HG02943 (cell line): ENCODE measurements around the gene RAB30.

Experiments
- ATAC-seq: cut with Tn5 transposase; IDR thresholded peaks from one replicate; pipeline ENCODE4 v1.9.1; 2021; ENCODE audit warnings: mild to moderate bottlenecking, low read depth, moderate library complexity; ENCODE audit not compliant: unreplicated experiment

The RAB30 gene

GRCh38 chr11:83044958-83045712 lies 26.6 kb downstream of the RAB30 start:
- ATAC-seq, result no peak

DNA sequence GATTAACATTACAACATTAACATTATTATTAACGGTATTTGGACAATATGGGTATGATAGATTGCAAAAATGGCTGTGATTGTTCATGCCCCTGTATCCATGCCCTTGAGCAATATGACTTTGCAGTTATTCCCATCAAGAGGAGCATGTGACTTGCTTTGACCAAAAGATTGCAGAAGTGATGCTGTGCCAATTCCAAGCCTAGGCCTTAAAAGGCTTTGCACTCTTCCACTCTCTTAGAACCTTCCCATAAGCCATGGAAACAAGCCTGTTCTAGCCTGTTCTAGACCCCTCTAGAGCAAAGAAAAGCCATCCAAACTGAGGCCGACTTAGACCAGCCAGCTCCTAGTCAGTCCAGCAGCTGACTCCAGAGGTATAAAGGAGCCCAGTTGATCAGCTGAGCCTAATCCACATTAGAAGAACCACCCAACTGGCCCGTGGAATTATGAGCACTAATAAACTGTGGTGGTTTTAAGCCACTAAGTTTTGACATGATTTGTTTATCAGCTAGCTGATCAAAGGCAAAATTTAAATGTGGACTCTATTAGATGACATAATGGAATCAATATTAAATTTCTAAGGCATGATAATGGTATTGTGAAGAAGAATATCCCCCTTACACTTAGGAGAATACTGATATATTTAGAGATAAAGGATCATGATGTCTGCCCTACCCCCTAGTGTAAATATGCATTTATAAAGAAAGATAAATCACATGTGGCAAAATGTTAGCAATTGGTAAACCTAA lies 28.6 kb downstream of the RAB30 start:
- no peak for ATAC-seq

- no peak for ATAC-seq
These were observed 30.6 kb downstream of the RAB30 start for GRCh38 chr11:83041126-83041525.

DNA sequence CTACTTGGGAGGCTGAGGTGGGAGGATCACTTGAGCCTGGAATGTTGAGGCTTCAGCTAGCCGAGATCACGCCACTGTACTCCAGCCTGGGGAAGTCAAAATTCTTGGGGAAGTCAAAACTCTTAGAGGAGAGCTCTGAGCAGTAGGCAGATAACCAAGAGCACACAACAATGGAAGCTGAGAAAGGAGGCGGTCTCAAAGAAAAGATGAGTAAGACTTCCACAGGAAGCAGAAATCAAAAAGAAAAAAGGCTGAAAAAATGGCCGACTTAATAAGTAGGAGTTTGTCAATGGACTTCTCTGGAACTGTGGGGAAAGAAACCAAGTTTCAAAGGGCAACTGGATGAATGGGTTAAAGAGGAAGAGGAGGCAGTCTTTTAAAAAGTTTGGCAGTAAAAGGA lies 32.1 kb downstream of the RAB30 start:
- no peak for ATAC-seq

GRCh38 chr11:83037877-83038276 lies 33.8 kb downstream of the RAB30 start:
- no peak for ATAC-seq

DNA sequence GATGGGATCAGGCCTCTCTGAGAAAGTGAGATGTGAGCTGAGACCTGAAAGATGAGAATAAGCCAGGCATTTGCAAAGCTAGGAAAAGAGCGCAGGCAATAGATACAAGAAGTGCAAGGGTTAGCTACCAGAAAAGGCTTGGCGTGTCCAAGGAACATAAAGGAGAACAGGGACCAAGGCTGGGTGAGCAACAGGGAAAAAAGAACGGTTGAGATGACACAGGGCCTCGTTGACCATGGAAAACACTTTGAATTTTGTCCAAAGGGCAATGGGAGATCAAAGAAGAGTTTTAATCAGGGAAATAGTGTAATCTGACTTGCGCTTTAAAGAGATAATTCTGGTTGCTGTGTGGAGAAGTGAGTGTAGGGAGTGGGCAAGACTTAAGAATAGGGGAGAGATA lies 35.0 kb downstream of the RAB30 start:
- no peak for ATAC-seq

GRCh38 chr11:83035070-83035854 lies 36.4 kb downstream of the RAB30 start:
- no peak for ATAC-seq

GRCh38 chr11:83034673-83035014 lies 37.1 kb downstream of the RAB30 start:
- ATAC-seq, result no peak

DNA sequence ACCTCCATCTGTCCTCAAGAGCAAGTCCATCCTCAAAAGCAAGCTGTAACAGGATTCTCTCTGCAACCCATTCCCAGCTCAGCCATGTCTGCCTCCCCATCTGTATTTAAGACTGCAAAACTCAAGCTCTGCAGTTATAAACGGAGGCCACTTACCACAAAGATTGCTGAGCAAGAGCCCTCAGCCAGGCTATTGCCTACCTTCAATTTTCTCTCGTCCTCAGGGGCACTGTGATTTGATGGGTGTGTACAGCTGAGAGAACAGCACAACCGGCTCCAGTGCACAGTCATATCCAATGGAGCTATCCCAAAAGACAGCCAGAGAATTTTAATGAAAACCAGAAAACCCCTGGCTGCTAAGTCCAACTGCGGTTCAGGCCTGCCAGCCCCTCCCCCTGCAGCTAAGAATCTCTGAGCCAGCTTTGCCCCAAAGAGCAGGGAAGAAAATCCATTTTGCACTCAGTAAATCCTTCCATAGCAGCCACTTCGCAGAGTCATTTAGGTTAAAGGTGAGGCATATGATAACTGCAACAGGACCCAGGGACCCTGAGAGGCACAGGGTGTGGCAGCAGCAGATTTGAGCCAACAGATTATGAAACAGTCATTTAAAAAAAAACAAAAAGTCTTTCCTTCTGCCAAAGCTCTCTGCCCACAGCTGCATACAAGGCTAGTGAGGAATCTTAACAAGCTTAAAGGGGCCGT lies 37.6 kb downstream of the RAB30 start:
- ATAC-seq, result no peak

- ATAC-seq, result no peak
These were observed 38.3 kb downstream of the RAB30 start for GRCh38 chr11:83033371-83033770.

GRCh38 chr11:83031127-83031526 lies 40.6 kb downstream of the RAB30 start:
- ATAC-seq, result no peak

DNA sequence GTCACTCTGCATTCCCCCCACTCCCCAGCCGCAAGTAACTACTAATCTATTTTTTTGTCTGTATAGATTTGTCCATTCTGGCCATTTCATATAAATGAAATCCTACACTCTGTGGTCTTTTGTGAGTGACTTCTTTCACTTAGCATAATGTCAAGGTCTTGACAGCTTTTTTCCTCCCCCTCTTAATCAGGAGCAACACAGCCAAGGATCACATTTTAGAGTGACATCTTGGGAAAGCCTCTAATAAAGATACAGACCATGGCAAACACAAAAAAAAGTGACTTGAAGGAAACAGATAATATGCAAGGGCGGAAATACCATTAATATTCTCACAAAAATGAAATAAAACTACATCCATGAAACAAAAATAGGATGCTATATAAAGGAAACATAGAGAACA lies 43.9 kb downstream of the RAB30 start:
- no peak for ATAC-seq

DNA sequence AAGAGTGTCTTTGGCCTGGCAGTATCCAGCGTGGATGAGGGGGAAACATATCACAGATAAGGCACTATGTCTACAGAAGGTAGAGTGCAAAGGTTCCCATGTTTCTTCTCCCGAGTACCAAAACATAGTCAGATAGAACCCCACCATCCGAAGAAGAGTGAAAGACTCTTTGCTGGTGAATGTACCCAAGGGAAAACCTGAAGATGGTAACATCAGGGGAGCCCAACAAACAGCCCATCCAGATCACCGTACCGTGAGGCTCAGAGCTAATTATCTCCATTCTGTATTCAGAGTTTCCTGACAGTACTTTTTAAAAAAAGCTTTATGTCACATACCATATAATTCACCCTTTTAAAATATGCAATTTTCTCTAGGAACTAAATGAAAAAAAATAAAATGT lies 44.4 kb downstream of the RAB30 start:
- no peak for ATAC-seq

- ATAC-seq, result no peak
These were observed 45.5 kb downstream of the RAB30 start for GRCh38 chr11:83026229-83026628.

GRCh38 chr11:83025267-83025704 lies 46.4 kb downstream of the RAB30 start:
- ATAC-seq, result no peak

DNA sequence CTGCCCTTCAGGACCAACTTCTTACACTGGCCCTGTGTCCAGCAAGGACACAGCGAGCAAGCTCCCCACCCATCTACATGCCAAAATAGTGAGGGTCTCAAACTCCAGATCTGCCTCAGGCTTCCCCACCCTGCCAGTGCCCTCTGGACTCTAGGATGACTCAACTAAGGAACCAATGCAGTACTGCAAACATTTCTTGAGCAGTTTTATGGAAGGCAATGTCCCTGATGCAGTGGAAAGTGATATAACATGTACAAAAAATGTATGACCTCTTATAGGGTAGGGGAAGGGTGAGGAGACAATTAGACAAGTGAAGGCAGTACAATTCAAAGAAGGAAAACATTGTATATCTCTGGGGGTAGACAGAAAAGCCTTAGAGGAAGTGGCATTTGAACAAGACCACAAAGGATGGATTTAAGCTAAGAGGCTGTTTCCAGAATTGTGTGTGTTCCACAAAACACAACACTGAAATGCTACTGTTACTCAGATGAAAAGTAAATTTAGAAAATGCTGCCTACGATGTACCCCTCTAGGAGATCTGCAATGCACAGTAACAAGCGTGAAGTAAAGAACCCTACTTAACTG lies 47.3 kb downstream of the RAB30 start:
- ATAC-seq, result no peak

DNA sequence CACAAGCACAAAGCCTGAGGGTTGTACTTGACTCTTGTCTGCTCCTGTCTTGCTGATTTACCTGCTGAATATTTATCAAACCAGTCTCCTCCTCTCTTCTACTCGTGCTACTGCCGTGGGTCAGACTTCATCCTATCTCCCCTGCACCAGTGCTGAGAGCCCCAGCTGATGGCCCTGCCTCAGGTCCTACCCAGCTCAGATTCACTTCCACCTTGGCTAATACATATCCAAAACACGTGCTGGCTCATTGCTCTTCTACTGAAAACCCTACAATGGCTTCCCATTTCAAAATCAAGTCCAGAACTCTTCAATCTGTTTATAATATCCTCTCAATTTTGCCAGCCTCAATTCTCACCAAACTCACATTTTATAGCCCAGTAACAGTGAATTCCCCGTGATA lies 48.3 kb downstream of the RAB30 start:
- no peak for ATAC-seq

DNA sequence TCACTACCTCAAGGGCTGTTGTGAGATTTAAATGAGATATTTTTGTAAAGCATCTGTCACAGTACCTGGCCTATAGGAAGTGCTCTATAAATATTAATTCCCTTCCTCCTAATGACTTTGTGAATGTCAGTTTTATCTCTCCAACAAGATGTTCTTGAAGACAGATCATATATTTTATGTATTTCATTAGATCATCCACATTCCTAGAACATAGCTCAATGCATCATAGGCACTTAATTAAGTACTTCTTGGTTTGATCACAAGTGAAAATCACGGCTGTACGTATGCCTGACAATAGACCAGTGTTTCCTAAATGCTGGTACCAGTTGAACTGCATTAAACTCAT lies 49.9 kb downstream of the RAB30 start:
- ATAC-seq, result no peak

- ATAC-seq, result no peak
These were observed 50.5 kb downstream of the RAB30 start for GRCh38 chr11:83020942-83021779.
